Loucy (cell line): ENCODE results near the gene CFAP210.

Source experiments
- EZH2phosphoT487 ChIP-seq: fragments of 200-600 bp; IDR thresholded peaks from 2 replicates; pipeline ENCODE4 v1.6.1; 2018; ENCODE audit warnings: antibody characterized with exemption, mild to moderate bottlenecking, moderate library complexity, borderline replicate concordance
- TF ChIP-seq, protein P1 (sequence below): fragments of 200-600 bp; sonication (generic); conservative IDR thresholded peaks from 2 replicates; pipeline ENCODE4 v1.5.1; 2014; ENCODE audit warnings: mild to moderate bottlenecking, antibody characterized with exemption, low read length

- TF ChIP-seq, protein P1, sequence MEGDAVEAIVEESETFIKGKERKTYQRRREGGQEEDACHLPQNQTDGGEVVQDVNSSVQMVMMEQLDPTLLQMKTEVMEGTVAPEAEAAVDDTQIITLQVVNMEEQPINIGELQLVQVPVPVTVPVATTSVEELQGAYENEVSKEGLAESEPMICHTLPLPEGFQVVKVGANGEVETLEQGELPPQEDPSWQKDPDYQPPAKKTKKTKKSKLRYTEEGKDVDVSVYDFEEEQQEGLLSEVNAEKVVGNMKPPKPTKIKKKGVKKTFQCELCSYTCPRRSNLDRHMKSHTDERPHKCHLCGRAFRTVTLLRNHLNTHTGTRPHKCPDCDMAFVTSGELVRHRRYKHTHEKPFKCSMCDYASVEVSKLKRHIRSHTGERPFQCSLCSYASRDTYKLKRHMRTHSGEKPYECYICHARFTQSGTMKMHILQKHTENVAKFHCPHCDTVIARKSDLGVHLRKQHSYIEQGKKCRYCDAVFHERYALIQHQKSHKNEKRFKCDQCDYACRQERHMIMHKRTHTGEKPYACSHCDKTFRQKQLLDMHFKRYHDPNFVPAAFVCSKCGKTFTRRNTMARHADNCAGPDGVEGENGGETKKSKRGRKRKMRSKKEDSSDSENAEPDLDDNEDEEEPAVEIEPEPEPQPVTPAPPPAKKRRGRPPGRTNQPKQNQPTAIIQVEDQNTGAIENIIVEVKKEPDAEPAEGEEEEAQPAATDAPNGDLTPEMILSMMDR = no peak
- TF ChIP-seq EZH2phosphoT487 = no peak
Observed at GRCh38 chr2:169705927-169706326, 11.7 kb upstream of the CFAP210 start.
